HCT116 (cell line): ENCODE results near the gene RAB29. TPM values are rescaled to one million over a fixed set of nuclear protein-coding genes. Genes with fewer than 3 reads are reported as not detected.
"Not testable (repeated sequence)": the region's sequence is repeated elsewhere in the genome, so short reads cannot be mapped to it uniquely, and the experiment has no call there.

Experiments used
- ATAC-seq: fragments of 200-7000 bp; cut with Tn5 transposase; 2 replicates; pipeline ENCODE4 v1.9.1; 2020; ENCODE audit warnings: mild to moderate bottlenecking, moderate library complexity
- BruUV-seq: library from RNA; stranded (reverse); fragments of 400-500 nt; replicated peaks from 2 replicates; lab custom pipeline; 2021; lab: Mats Ljungman, UMichigan
- CTCF ChIA-PET: fragments of 300-600 bp; sonication (Branson Sonifier 250); formaldehyde crosslinking; loops from one replicate; lab custom pipeline; 2021; ENCODE audit warnings: antibody characterized with exemption; lab: Charles Lee
- POLR2A ChIA-PET: fragments of 300-600, 350-600 bp; sonication (Branson Sonifier 250); formaldehyde crosslinking; loops from one replicate; lab custom pipeline; 2021; ENCODE audit warnings: antibody characterized with exemption; lab: Charles Lee
- RAD21 ChIA-PET, 2 experiments: fragments of 300-600 bp; sonication (Branson Sonifier 250); formaldehyde crosslinking; loops; one replicate each; lab custom pipeline; 2023; ENCODE audit warnings: low total read pairs in 2 of 2; ENCODE audit not compliant: uncharacterized antibody in 2 of 2, unreplicated experiment in 2 of 2, low non-redundant PET in 1 of 2; lab: Charles Lee
- DNase-seq: peaks from one replicate; pipeline ENCODE4 v3.0.0-alpha.2; 2010; ENCODE audit warnings: low read depth, low spot score
- H2AFZ ChIP-seq: fragments of 200-600 bp; shearing (Covaris generic), sonication (generic); 2 replicates; pipeline ENCODE4 v1.6.1; 2017; ENCODE audit warnings: low read depth, mixed run types, mixed read lengths, antibody characterized with exemption, low read length; ENCODE audit not compliant: poor library complexity, severe bottlenecking
- H3K27ac ChIP-seq: 2 replicates; pipeline ENCODE4 v1.5.1; 2012; ENCODE audit warnings: low read depth, low read length
- H3K27me3 ChIP-seq: fragments of 200-600 bp; sonication (generic); 2 replicates; pipeline ENCODE4 v1.6.1; 2016; ENCODE audit warnings: mixed run types, low read length, mixed read lengths; ENCODE audit not compliant: insufficient read depth
- H3K36me3 ChIP-seq, 2 experiments: fragments of 200-500 bp in 1 of 2; fragments of 200-600 bp in 1 of 2; sonication (Bioruptor generic) in 1 of 2; sonication (generic) in 1 of 2; 2 replicates each; pipeline versions ENCODE4 v1.5.1 to v1.6.1; 2014 to 2016; ENCODE audit warnings: low read length in 2 of 2, inconsistent platforms in 1 of 2, mixed read lengths in 1 of 2, mixed run types in 1 of 2; ENCODE audit not compliant: insufficient read depth in 2 of 2, control insufficient read depth in 1 of 2
- H3K4me1 ChIP-seq, 2 experiments: fragments of 200-600 bp in 1 of 2; sonication (generic) in 1 of 2; 2 replicates each; pipeline versions ENCODE4 v1.5.1 to v1.6.1; 2012 to 2017; ENCODE audit warnings: low read length in 2 of 2, inconsistent platforms in 1 of 2, mild to moderate bottlenecking in 1 of 2, mixed read lengths in 1 of 2, mixed run types in 1 of 2, moderate library complexity in 1 of 2; ENCODE audit not compliant: insufficient read depth in 2 of 2, control insufficient read depth in 1 of 2
- H3K4me2 ChIP-seq: fragments of 200-600 bp; sonication (generic); 2 replicates; pipeline ENCODE4 v1.6.1; 2017; ENCODE audit warnings: mixed run types, low read length, mixed read lengths
- H3K4me3 ChIP-seq, 2 experiments: fragments of 200-600 bp in 1 of 2; sonication (generic) in 1 of 2; replicated peaks in 1 of 2; 2 replicates each; pipeline ENCODE4 v1.5.1; 2011 to 2016; ENCODE audit warnings: low read length in 2 of 2, control low read depth in 1 of 2, low read depth in 1 of 2, mild to moderate bottlenecking in 1 of 2, mixed read lengths in 1 of 2, mixed run types in 1 of 2
- H3K79me2 ChIP-seq: fragments of 200-600 bp; sonication (generic); 2 replicates; pipeline ENCODE4 v1.6.1; 2017; ENCODE audit warnings: mild to moderate bottlenecking, mixed run types, low read length, moderate library complexity, mixed read lengths; ENCODE audit not compliant: insufficient read depth
- H3K9ac ChIP-seq: fragments of 200-600 bp; sonication (generic); 2 replicates; pipeline ENCODE4 v1.6.1; 2016; ENCODE audit warnings: low read length, mixed read lengths
- H3K9me2 ChIP-seq: fragments of 200-600 bp; sonication (generic), shearing (Covaris generic); 2 replicates; pipeline ENCODE4 v1.6.1; 2017; ENCODE audit warnings: mixed run types, mild to moderate bottlenecking, moderate library complexity; ENCODE audit not compliant: insufficient read depth
- H3K9me3 ChIP-seq, 2 experiments: fragments of 200-500 bp in 1 of 2; fragments of 200-600 bp in 1 of 2; sonication (Bioruptor generic) in 1 of 2; sonication (generic) in 1 of 2; 2 replicates each; pipeline ENCODE4 v1.6.1; 2014 to 2017; ENCODE audit warnings: low read length in 2 of 2, mixed read lengths in 2 of 2, inconsistent platforms in 1 of 2, low read depth in 1 of 2, mild to moderate bottlenecking in 1 of 2, mixed run types in 1 of 2, moderate library complexity in 1 of 2; ENCODE audit not compliant: control insufficient read depth in 1 of 2, insufficient read depth in 1 of 2
- H4K20me1 ChIP-seq: fragments of 200-600 bp; sonication (generic), shearing (Covaris generic); 2 replicates; pipeline ENCODE4 v1.6.1; 2017; ENCODE audit warnings: mixed run types, mild to moderate bottlenecking, moderate library complexity; ENCODE audit not compliant: insufficient read depth
- EGR1 ChIP-seq: IDR thresholded peaks from 2 replicates; pipeline ENCODE4 v1.6.1; 2012; ENCODE audit warnings: low read depth
- EZH2 ChIP-seq: fragments of 200-600 bp; sonication (generic); IDR thresholded peaks from 2 replicates; pipeline ENCODE4 v1.6.1; 2017; ENCODE audit warnings: antibody characterized with exemption, mixed run types
- JUND ChIP-seq: IDR thresholded peaks from 2 replicates; pipeline ENCODE4 v1.6.1; 2012
- RAD21 ChIP-seq: IDR thresholded peaks from 2 replicates; pipeline ENCODE4 v1.6.1; 2012; ENCODE audit warnings: low read depth, mild to moderate bottlenecking
- SIN3A ChIP-seq: IDR thresholded peaks from 2 replicates; pipeline ENCODE4 v1.6.1; 2012; ENCODE audit warnings: low read depth
- SP1 ChIP-seq: IDR thresholded peaks from 2 replicates; pipeline ENCODE4 v1.6.1; 2012; ENCODE audit warnings: low read depth
- intact Hi-C: fragments of 100-400 bp; cut with micrococcal nuclease; formaldehyde crosslinking; loops from 2 replicates; pipeline ENCODE4 v1.10.0; 2022
- total RNA-seq: library from RNA; stranded (reverse); gene quantifications from one replicate; pipeline ENCODE4 v1.2.1, GENCODE V29; 2021; ENCODE audit not compliant: unreplicated experiment
- TF ChIP-seq, protein P1 (sequence below): IDR thresholded peaks from 2 replicates; pipeline ENCODE4 v1.6.1; 2012; ENCODE audit warnings: low read depth
- TF ChIP-seq, protein P2 (sequence below): IDR thresholded peaks from 2 replicates; pipeline ENCODE4 v1.6.1; 2012
- TF ChIP-seq, protein P3 (sequence below): IDR thresholded peaks from 2 replicates; pipeline ENCODE4 v1.6.1; 2011; ENCODE audit warnings: mild to moderate bottlenecking, low read length, moderate library complexity; ENCODE audit not compliant: insufficient replicate concordance; ENCODE audit errors: extremely low read depth

Gene RAB29
- total RNA-seq, 1 experiment from 2014 or later, result 17.7 TPM

DNA sequence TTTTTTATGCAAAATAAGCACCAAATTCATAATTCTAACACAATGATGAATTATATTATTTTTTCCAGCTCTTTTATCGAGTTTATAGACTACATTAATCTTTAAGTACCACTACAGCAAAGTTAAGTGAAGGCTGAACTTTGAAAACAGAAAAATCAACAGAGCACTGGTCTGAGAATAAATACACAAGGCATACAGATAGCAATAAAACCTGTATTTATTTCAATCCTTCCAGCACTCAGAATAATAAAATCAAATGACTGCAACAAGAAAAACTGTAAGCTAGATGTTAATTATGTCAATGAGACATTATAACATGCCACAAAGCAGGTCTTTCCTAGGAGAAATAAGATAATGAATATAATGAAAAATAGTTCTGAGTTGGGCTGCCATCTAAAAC is 49.8 kb downstream of the RAB29 start:
- Histone ChIP-seq H3K9me2 (no peaks in the 10 kb centered on the region), H3K9ac (no peak overlapping the region), H3K4me3 (no peak overlapping the region), H3K4me2 (no peak overlapping the region), H3K79me2 (peaks cover 75% of the 10 kb centered on the region)
- no peak for ATAC-seq
- RAD21 ChIA-PET, result no interaction called here
- CTCF ChIA-PET, result interaction anchor here (1.1 to 2.7 kb wide), 2 partner anchors 12 to 14 kb away, joined by 4 to 10 read pairs; no protein-coding TSS in a partner anchor
- no TSS peak for BruUV-seq
- POLR2A ChIA-PET, result no interaction called here
- no peak for DNase-seq
- no peak for TF ChIP-seq SP1
- TF ChIP-seq JUND, result no peak
- no peak for TF ChIP-seq SIN3A
- TF ChIP-seq, protein P1, sequence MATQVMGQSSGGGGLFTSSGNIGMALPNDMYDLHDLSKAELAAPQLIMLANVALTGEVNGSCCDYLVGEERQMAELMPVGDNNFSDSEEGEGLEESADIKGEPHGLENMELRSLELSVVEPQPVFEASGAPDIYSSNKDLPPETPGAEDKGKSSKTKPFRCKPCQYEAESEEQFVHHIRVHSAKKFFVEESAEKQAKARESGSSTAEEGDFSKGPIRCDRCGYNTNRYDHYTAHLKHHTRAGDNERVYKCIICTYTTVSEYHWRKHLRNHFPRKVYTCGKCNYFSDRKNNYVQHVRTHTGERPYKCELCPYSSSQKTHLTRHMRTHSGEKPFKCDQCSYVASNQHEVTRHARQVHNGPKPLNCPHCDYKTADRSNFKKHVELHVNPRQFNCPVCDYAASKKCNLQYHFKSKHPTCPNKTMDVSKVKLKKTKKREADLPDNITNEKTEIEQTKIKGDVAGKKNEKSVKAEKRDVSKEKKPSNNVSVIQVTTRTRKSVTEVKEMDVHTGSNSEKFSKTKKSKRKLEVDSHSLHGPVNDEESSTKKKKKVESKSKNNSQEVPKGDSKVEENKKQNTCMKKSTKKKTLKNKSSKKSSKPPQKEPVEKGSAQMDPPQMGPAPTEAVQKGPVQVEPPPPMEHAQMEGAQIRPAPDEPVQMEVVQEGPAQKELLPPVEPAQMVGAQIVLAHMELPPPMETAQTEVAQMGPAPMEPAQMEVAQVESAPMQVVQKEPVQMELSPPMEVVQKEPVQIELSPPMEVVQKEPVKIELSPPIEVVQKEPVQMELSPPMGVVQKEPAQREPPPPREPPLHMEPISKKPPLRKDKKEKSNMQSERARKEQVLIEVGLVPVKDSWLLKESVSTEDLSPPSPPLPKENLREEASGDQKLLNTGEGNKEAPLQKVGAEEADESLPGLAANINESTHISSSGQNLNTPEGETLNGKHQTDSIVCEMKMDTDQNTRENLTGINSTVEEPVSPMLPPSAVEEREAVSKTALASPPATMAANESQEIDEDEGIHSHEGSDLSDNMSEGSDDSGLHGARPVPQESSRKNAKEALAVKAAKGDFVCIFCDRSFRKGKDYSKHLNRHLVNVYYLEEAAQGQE, result no peak
- TF ChIP-seq, protein P2, sequence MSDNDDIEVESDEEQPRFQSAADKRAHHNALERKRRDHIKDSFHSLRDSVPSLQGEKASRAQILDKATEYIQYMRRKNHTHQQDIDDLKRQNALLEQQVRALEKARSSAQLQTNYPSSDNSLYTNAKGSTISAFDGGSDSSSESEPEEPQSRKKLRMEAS, result no peak
- no peak for TF ChIP-seq EGR1
- TF ChIP-seq, protein P3, sequence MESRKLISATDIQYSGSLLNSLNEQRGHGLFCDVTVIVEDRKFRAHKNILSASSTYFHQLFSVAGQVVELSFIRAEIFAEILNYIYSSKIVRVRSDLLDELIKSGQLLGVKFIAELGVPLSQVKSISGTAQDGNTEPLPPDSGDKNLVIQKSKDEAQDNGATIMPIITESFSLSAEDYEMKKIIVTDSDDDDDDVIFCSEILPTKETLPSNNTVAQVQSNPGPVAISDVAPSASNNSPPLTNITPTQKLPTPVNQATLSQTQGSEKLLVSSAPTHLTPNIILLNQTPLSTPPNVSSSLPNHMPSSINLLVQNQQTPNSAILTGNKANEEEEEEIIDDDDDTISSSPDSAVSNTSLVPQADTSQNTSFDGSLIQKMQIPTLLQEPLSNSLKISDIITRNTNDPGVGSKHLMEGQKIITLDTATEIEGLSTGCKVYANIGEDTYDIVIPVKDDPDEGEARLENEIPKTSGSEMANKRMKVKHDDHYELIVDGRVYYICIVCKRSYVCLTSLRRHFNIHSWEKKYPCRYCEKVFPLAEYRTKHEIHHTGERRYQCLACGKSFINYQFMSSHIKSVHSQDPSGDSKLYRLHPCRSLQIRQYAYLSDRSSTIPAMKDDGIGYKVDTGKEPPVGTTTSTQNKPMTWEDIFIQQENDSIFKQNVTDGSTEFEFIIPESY, result no peak
- no peak for TF ChIP-seq RAD21
- TF ChIP-seq EZH2, result no peak
- TF ChIP-seq, all 23 proteins: peak for 0
- H3K9me3 ChIP-seq, result no peaks in the 10 kb centered on the region
- peaks cover 2% of the 10 kb centered on the region for H4K20me1 ChIP-seq
- H3K4me1 ChIP-seq, result peaks cover 0 to 4% of the 10 kb centered on the region in 2 experiments; a peak in 1 of 4 replicates
- intact Hi-C loops, result no loop called here
- H3K36me3 ChIP-seq, result peaks cover 19 to 43% of the 10 kb centered on the region in 2 experiments
- H2AFZ ChIP-seq, result no peak overlapping the region
- H3K27ac ChIP-seq, result no peak overlapping the region
- no peaks in the 10 kb centered on the region for H3K27me3 ChIP-seq

DNA sequence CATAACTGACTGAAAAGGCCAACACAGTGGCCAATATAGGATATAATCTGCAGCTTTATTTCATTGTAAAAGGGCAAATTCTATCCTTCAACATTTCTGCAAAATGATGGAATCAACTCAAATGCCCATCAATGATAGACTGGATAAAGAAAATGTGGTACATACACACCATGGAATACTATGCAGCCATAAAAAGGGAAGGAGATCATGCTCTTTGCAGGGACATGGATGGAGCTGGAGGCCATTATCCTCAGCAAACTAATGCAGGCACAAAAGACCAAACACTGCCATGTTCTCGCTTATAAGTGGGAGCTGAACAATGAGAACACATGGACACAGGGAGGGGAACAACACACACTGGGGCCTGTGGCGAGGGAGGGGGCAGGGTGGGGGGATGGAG is 54.5 kb downstream of the RAB29 start:
- ChIA-PET CTCF (interaction anchor here (0.6 to 2.5 kb wide), 2 partner anchors 8 to 9 kb away, joined by 3 to 7 read pairs; no protein-coding TSS in a partner anchor), POLR2A (interaction anchor here (0.5 kb wide), 1 partner anchor 18 kb away, joined by 3 read pairs; no protein-coding TSS in a partner anchor)
- intact Hi-C loops, H3K9me2 ChIP-seq, BruUV-seq, RAD21 ChIA-PET, H3K9me3 ChIP-seq, H3K4me3 ChIP-seq, H2AFZ ChIP-seq, ATAC-seq, H3K27me3 ChIP-seq, DNase-seq, H3K4me1 ChIP-seq, H3K9ac ChIP-seq, H3K4me2 ChIP-seq, H3K27ac ChIP-seq: not testable (repeated sequence)
- H3K79me2 ChIP-seq, result peaks cover 27% of the 10 kb centered on the region
- H3K36me3 ChIP-seq, result peaks cover 53 to 62% of the 10 kb centered on the region in 2 experiments
- H4K20me1 ChIP-seq, result peaks cover 10% of the 10 kb centered on the region; the same call in 1 of the 2 replicates
